ENCODE data around the gene SPIN2B.

DNA sequence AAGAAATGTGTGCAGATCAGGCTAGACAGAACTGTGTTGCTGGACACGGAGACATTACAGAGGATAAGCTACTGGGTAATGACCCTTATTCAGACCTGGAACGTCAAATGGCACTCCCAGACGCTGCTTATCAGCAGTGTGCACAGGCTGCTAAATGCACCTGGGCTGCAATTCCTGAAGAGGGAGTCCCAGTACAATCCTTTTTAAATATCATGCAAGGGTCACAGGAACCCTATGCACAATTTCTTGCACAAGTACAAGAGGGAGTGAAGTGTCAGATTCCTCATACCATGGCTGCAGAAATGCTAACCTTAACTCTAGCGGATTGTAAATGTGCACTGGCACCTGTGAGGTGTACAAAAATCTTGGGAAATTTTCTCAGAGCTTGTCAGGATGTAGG lies 16.9 kb downstream of the SPIN2B start:
- TF ChIP-seq, protein P1, sequence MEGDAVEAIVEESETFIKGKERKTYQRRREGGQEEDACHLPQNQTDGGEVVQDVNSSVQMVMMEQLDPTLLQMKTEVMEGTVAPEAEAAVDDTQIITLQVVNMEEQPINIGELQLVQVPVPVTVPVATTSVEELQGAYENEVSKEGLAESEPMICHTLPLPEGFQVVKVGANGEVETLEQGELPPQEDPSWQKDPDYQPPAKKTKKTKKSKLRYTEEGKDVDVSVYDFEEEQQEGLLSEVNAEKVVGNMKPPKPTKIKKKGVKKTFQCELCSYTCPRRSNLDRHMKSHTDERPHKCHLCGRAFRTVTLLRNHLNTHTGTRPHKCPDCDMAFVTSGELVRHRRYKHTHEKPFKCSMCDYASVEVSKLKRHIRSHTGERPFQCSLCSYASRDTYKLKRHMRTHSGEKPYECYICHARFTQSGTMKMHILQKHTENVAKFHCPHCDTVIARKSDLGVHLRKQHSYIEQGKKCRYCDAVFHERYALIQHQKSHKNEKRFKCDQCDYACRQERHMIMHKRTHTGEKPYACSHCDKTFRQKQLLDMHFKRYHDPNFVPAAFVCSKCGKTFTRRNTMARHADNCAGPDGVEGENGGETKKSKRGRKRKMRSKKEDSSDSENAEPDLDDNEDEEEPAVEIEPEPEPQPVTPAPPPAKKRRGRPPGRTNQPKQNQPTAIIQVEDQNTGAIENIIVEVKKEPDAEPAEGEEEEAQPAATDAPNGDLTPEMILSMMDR (conservative IDR thresholded peaks at IDR 0.05; ENCODE audit: low read length): no peak
- no peak for TF ChIP-seq EZH2phosphoT487 (IDR thresholded peaks at IDR 0.05; ENCODE audit: borderline replicate concordance, low read depth, low read length)

Measured in OCI-LY7 (cell line).